Measurements from ENCODE around the gene PCDHA9. TPM values are rescaled to one million over a fixed set of nuclear protein-coding genes. Genes with fewer than 3 reads are reported as not detected.
"Not testable (repeated sequence)": the region's sequence is repeated elsewhere in the genome, so short reads cannot be mapped to it uniquely, and the experiment has no call there.

The PCDHA9 gene
- total RNA-seq, 2 donors from 2014 or later: 1.3 to 3.3 TPM

DNA sequence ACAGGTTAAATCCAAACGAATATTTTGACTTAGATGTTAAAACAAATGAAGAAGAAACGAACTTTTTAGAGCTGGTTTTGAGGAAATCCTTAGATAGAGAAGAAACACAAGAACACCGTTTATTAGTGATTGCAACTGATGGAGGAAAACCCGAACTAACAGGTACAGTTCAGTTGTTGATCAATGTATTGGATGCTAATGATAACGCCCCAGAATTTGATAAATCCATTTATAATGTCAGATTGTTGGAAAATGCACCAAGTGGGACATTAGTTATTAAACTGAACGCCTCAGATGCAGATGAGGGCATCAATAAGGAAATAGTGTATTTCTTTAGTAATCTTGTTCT, 25.9 kb upstream of the PCDHA9 start:
- Histone ChIP-seq H3K4me3 (no peak overlapping the region), H3K4me1 (no peaks in the 10 kb centered on the region), H3K36me3 (replicated peaks in 1 of 2; ENCODE audit: insufficient read depth in 1 of 2, low read depth in 2 of 2) (no peaks in the 10 kb centered on the region), H3K9me3 (peaks cover 0 to 21% (median 4%) of the 10 kb centered on the region in 3 donors), H3K27me3 (no peaks in the 10 kb centered on the region), H3K27ac (no peak overlapping the region)
- intact Hi-C loops (cut with DNase I): no loop called here
- WGBS, 2 donors: 19 to 23% methylated on average over 6 of the region's 6 CpGs
- DNase-seq: no peak
- TF ChIP-seq POLR2A (IDR thresholded peaks at IDR 0.05): no peak
- TF ChIP-seq, protein P1, sequence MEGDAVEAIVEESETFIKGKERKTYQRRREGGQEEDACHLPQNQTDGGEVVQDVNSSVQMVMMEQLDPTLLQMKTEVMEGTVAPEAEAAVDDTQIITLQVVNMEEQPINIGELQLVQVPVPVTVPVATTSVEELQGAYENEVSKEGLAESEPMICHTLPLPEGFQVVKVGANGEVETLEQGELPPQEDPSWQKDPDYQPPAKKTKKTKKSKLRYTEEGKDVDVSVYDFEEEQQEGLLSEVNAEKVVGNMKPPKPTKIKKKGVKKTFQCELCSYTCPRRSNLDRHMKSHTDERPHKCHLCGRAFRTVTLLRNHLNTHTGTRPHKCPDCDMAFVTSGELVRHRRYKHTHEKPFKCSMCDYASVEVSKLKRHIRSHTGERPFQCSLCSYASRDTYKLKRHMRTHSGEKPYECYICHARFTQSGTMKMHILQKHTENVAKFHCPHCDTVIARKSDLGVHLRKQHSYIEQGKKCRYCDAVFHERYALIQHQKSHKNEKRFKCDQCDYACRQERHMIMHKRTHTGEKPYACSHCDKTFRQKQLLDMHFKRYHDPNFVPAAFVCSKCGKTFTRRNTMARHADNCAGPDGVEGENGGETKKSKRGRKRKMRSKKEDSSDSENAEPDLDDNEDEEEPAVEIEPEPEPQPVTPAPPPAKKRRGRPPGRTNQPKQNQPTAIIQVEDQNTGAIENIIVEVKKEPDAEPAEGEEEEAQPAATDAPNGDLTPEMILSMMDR (IDR thresholded peaks at IDR 0.05): no peak
- ATAC-seq: no peak

DNA sequence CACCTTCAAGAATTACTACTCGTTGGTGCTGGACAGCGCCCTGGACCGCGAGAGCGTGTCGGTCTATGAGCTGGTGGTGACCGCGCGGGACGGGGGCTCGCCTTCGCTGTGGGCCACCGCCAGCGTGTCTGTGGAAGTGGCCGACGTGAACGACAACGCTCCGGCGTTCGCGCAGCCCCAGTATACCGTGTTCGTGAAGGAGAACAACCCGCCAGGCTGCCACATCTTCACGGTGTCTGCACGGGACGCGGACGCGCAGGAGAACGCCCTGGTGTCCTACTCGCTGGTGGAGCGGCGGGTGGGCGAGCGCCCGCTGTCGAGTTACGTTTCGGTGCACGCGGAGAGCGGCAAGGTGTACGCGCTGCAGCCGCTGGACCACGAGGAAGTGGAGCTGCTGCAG, 25.2 kb upstream of the PCDHA9 start:
- H3K9me3 ChIP-seq: peaks cover 0 to 22% (median 4%) of the 10 kb centered on the region in 3 donors
- H3K4me1 ChIP-seq; H3K36me3 ChIP-seq (replicated peaks in 1 of 2; ENCODE audit: insufficient read depth in 1 of 2, low read depth in 2 of 2); intact Hi-C loops (cut with DNase I); H3K27me3 ChIP-seq; DNase-seq; H3K27ac ChIP-seq; H3K4me3 ChIP-seq; ATAC-seq: not testable (repeated sequence)
- 42 to 58% methylated on average over 8 to 46 of the region's 48 CpGs for WGBS, 2 donors

DNA sequence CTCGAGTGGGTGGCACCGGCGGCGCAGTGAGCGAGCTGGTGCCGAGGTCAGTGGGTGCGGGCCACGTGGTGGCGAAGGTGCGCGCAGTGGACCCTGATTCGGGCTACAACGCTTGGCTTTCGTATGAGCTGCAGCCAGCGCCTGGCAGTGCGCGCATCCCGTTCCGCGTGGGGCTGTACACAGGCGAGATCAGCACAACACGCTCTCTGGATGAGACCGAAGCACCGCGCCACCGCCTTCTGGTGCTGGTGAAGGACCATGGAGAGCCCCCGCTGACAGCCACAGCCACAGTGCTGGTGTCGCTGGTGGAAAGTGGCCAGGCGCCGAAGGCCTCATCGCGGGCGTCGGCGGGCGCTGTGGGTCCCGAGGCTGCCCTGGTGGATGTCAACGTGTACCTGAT, 24.7 kb upstream of the PCDHA9 start:
- no peaks in the 10 kb centered on the region for H3K27me3 ChIP-seq
- no peaks in the 10 kb centered on the region for H3K4me1 ChIP-seq
- peaks cover 0 to 27% (median 4%) of the 10 kb centered on the region in 3 donors for H3K9me3 ChIP-seq
- intact Hi-C loops (cut with DNase I): no loop called here
- ATAC-seq (no peak), DNase-seq (no peak)
- no peaks in the 10 kb centered on the region for H3K36me3 ChIP-seq (replicated peaks in 1 of 2; ENCODE audit: insufficient read depth in 1 of 2, low read depth in 2 of 2)
- H3K27ac ChIP-seq: no peak overlapping the region
- 31 to 43% methylated on average over 3 to 36 of the region's 38 CpGs for WGBS, 2 donors
- no peak overlapping the region for H3K4me3 ChIP-seq
- no peak for TF ChIP-seq POLR2A (IDR thresholded peaks at IDR 0.05)
- TF ChIP-seq, protein P1 (IDR thresholded peaks at IDR 0.05): no peak

DNA sequence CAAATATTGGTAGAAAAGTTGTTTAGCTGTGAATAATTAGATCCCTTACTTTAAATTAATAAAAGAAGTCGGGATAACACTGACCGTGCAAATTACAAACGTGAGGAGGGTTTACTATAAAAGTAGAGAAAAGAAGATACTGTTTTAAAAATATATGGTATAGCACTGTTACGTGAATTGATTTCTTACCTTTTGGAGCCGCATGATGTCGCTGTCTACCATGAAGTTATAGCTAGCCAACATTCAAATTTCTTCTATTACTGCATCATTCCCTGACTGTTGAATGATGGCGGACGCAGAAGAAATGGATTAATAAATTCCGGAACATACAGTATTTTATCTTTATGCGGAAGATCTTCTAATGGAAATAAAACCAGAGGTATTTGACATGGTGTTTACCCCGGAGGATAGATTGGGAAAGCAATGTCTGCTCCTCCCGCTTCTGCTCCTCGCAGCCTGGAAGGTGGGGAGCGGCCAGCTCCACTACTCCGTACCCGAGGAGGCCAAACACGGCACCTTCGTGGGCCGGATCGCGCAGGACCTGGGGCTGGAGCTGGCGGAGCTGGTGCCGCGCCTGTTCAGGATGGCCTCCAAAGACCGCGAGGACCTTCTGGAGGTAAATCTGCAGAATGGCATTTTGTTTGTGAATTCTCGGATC, 20.3 kb upstream of the PCDHA9 start, which contains the start of gene PCDHA6:
Gene PCDHA6 (plus strand): TSS at position 257 of the 658 bp plus-strand sequence. CDS start 132 bp downstream, at position 389.
- Histone ChIP-seq H3K4me3 (no peak within 1 kb of the TSS), H3K9me3 (peaks cover 0 to 31% (median 4%) of the 10 kb centered on the region in 3 donors), H3K27me3 (no peaks in the 10 kb centered on the region), H3K4me1 (no peaks in the 10 kb centered on the region), H3K27ac (no peak within 1 kb of the TSS), H3K36me3 (replicated peaks in 1 of 2; ENCODE audit: insufficient read depth in 1 of 2, low read depth in 2 of 2) (no peaks in the 10 kb centered on the region)
- ATAC-seq (peak; percentile 47), DNase-seq (no peak)
- TF ChIP-seq, protein P1 (IDR thresholded peaks at IDR 0.05): peak in 3 of 7 experiments; percentile 8 to 24 (median 16)
- no peak for TF ChIP-seq POLR2A (IDR thresholded peaks at IDR 0.05)
- intact Hi-C loops (cut with DNase I): no loop called here
- WGBS, 2 donors: 14 to 15% methylated on average over 26 to 27 of the region's 27 CpGs

DNA sequence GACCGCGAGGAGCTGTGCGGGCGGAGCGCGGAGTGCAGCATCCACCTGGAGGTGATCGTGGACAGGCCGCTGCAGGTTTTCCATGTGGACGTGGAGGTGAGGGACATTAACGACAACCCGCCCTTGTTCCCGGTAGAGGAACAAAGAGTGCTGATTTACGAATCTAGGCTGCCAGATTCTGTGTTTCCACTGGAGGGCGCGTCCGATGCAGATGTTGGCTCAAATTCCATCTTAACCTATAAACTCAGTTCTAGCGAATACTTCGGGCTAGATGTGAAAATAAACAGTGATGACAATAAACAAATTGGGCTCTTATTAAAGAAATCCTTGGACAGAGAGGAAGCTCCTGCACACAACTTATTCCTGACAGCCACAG, 19.8 kb upstream of the PCDHA9 start:
- no peak overlapping the region for H3K27ac ChIP-seq
- WGBS, 2 donors: 18 to 22% methylated on average over 9 to 18 of the region's 18 CpGs
- H3K9me3 ChIP-seq: peaks cover 0 to 26% (median 4%) of the 10 kb centered on the region in 3 donors
- TF ChIP-seq, protein P1 (IDR thresholded peaks at IDR 0.05): peak in 3 of 7 experiments; percentile 5 to 10 (median 6)
- no peak for TF ChIP-seq POLR2A (IDR thresholded peaks at IDR 0.05)
- H3K4me1 ChIP-seq: no peaks in the 10 kb centered on the region
- DNase-seq: no peak
- no peaks in the 10 kb centered on the region for H3K27me3 ChIP-seq
- no peak for ATAC-seq
- no peaks in the 10 kb centered on the region for H3K36me3 ChIP-seq (replicated peaks in 1 of 2; ENCODE audit: insufficient read depth in 1 of 2, low read depth in 2 of 2)
- H3K4me3 ChIP-seq: no peak overlapping the region
- intact Hi-C loops (cut with DNase I): no loop called here

DNA sequence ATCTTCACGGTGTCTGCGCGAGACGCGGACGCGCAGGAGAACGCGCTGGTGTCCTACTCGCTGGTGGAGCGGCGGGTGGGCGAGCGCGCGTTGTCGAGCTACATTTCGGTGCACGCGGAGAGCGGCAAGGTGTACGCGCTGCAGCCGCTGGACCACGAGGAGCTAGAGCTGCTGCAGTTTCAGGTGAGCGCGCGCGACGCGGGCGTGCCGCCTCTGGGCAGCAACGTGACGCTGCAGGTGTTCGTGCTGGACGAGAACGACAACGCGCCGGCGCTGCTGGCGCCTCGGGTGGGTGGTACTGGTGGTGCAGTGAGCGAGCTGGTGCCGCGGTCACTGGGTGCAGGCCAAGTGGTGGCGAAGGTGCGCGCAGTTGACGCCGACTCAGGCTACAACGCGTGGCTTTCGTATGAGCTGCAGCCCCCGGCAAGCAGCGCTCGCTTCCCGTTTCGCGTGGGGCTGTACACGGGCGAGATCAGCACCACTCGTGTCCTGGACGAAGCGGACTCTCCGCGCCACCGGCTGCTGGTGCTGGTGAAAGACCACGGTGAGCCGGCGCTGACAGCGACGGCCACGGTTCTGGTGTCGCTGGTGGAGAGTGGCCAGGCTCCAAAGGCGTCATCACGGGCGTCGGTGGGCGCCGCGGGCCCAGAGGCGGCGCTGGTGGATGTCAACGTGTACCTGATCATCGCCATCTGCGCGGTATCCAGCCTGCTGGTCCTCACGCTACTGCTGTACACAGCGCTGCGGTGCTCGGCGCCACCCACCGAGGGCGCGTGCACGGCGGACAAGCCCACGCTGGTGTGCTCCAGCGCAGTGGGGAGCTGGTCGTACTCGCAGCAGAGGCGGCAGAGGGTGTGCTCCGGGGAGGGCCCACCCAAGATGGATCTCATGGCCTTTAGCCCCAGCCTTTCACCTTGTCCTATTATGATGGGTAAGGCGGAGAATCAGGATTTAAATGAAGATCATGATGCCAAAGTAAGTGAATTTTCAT, 18.4 kb upstream of the PCDHA9 start:
- H3K36me3 ChIP-seq (replicated peaks in 1 of 2; ENCODE audit: insufficient read depth in 1 of 2, low read depth in 2 of 2); DNase-seq; H3K4me1 ChIP-seq; H3K27ac ChIP-seq; H3K4me3 ChIP-seq; intact Hi-C loops (cut with DNase I); H3K27me3 ChIP-seq; ATAC-seq: not testable (repeated sequence)
- peaks cover 0 to 30% (median 0%) of the 10 kb centered on the region in 3 donors for H3K9me3 ChIP-seq
- 26 to 35% methylated on average over 14 to 80 of the region's 106 CpGs for WGBS, 2 donors

Measured in body of pancreas (tissue), 4 donors.